ENCODE measurements around the gene PACS1.

Gene PACS1

GRCh38 chr11:66146074-66146473 is 76.0 kb downstream of the PACS1 start:
- no peak for DNase-seq

- DNase-seq, result no peak
Measured at GRCh38 chr11:66146940-66147339, 76.9 kb downstream of the PACS1 start.

GRCh38 chr11:66150140-66150539 is 80.1 kb downstream of the PACS1 start:
- no peak for DNase-seq

- DNase-seq, result no peak
Measured at GRCh38 chr11:66150725-66151124, 80.7 kb downstream of the PACS1 start.

GRCh38 chr11:66151273-66151672 is 81.2 kb downstream of the PACS1 start:
- DNase-seq, result no peak

- no peak for DNase-seq
Measured at GRCh38 chr11:66154109-66154508, 84.0 kb downstream of the PACS1 start.

- no peak for DNase-seq
Measured at GRCh38 chr11:66155387-66156073, 85.5 kb downstream of the PACS1 start.

GRCh38 chr11:66157182-66157864 is 87.3 kb downstream of the PACS1 start:
- DNase-seq, result no peak

GRCh38 chr11:66158156-66158555 is 88.1 kb downstream of the PACS1 start:
- DNase-seq, result no peak

GRCh38 chr11:66159324-66159984 is 89.4 kb downstream of the PACS1 start:
- DNase-seq, result no peak

GRCh38 chr11:66160709-66161108 is 90.6 kb downstream of the PACS1 start:
- DNase-seq, result no peak

GRCh38 chr11:66168289-66168688 is 98.2 kb downstream of the PACS1 start:
- DNase-seq, result no peak

GRCh38 chr11:66172146-66172545 is 102.1 kb downstream of the PACS1 start:
- DNase-seq, result no peak

GRCh38 chr11:66176650-66177049 is 106.6 kb downstream of the PACS1 start:
- DNase-seq, result no peak

GRCh38 chr11:66178183-66178582 is 108.1 kb downstream of the PACS1 start:
- no peak for DNase-seq

GRCh38 chr11:66178871-66179270 is 108.8 kb downstream of the PACS1 start:
- DNase-seq, result no peak

GRCh38 chr11:66181632-66182315 is 111.7 kb downstream of the PACS1 start:
- no peak for DNase-seq

- DNase-seq, result peak in 5 of 6 experiments; percentile 7 to 18 (median 16)
Measured at GRCh38 chr11:66183494-66184048, 113.5 kb downstream of the PACS1 start.

- no peak for DNase-seq
Measured at GRCh38 chr11:66184728-66185127, 114.7 kb downstream of the PACS1 start.

- DNase-seq, result no peak
Measured at GRCh38 chr11:66186470-66186869, 116.4 kb downstream of the PACS1 start.

- no peak for DNase-seq
Measured at GRCh38 chr11:66187453-66187852, 117.4 kb downstream of the PACS1 start.

GRCh38 chr11:66188580-66188979 is 118.5 kb downstream of the PACS1 start:
- no peak for DNase-seq

Data from stimulated activated naive CD4-positive, alpha-beta T cell (primary cell).